ENCODE measurements around the gene CSRNP3. TPM values are rescaled to one million over a fixed set of nuclear protein-coding genes. Genes with fewer than 3 reads are reported as not detected.

Gene CSRNP3
- total RNA-seq, 1 experiment from 2014 or later: 0.05 TPM

- no peak overlapping the region for H3K9ac ChIP-seq (ENCODE audit: low read length)
- no peaks in the 10 kb centered on the region for H3K4me1 ChIP-seq (ENCODE audit: control insufficient read depth in 1 of 2, insufficient read depth in 2 of 2, low read length in 2 of 2)
- H4K20me1 ChIP-seq (ENCODE audit: insufficient read depth): no peaks in the 10 kb centered on the region
- ChIA-PET CTCF (no interaction called here), POLR2A (no interaction called here), RAD21 (ENCODE audit: low non-redundant PET in 1 of 2, low total read pairs in 2 of 2, uncharacterized antibody in 2 of 2, unreplicated experiment in 2 of 2) (no interaction called here)
- H2AFZ ChIP-seq (ENCODE audit: low read depth, low read length, poor library complexity, severe bottlenecking): no peak overlapping the region
- H3K36me3 ChIP-seq (ENCODE audit: control insufficient read depth in 1 of 2, insufficient read depth in 2 of 2, low read length in 2 of 2): no peaks in the 10 kb centered on the region
- intact Hi-C loops (cut with micrococcal nuclease): no loop called here
- H3K9me2 ChIP-seq (ENCODE audit: insufficient read depth): no peaks in the 10 kb centered on the region
- no peak overlapping the region for H3K27ac ChIP-seq (ENCODE audit: low read depth, low read length)
- no peak overlapping the region for H3K4me2 ChIP-seq (ENCODE audit: low read length)
- H3K27me3 ChIP-seq (ENCODE audit: insufficient read depth, low read length): peaks cover 48% of the 10 kb centered on the region; the same call in 1 of the 2 replicates
- TF ChIP-seq ATF3 (IDR thresholded peaks at IDR 0.05) (no peak), REST (IDR thresholded peaks at IDR 0.05; ENCODE audit: low read depth) (no peak), POLR2AphosphoS5 (IDR thresholded peaks at IDR 0.05; ENCODE audit: low read depth, low read length) (no peak), EGR1 (IDR thresholded peaks at IDR 0.05; ENCODE audit: low read depth) (no peak), YY1 (IDR thresholded peaks at IDR 0.05; ENCODE audit: extremely low read depth, insufficient replicate concordance, low read depth, low read length) (no peak), SRF (IDR thresholded peaks at IDR 0.05; ENCODE audit: low read depth) (no peak), RAD21 (IDR thresholded peaks at IDR 0.05; ENCODE audit: low read depth) (no peak), FOSL1 (IDR thresholded peaks at IDR 0.05; ENCODE audit: low read depth) (no peak), ZFX (IDR thresholded peaks at IDR 0.05) (no peak), CBX3 (IDR thresholded peaks at IDR 0.05; ENCODE audit: low read depth) (no peak)
- H3K79me2 ChIP-seq (ENCODE audit: insufficient read depth, low read length): no peaks in the 10 kb centered on the region
- ATAC-seq (no peak), DNase-seq (ENCODE audit: low read depth, low spot score) (no peak)
- no TSS peak for BruUV-seq (replicated peaks)
- H3K9me3 ChIP-seq (ENCODE audit: control insufficient read depth in 1 of 2, insufficient read depth in 1 of 2, low read depth in 1 of 2, low read length in 2 of 2): no peaks in the 10 kb centered on the region
- no peak overlapping the region for H3K4me3 ChIP-seq (replicated peaks in 1 of 2; ENCODE audit: low read depth in 1 of 2, low read length in 2 of 2)
Measured at GRCh38 chr2:165691615-165692014, 222.1 kb downstream of the CSRNP3 start.
